ENCODE measurements around the gene TBX4.

The TBX4 gene

GRCh38 chr17:61533797-61534196, 81.6 kb downstream of the TBX4 start:
- no peak for DNase-seq (ENCODE audit: low read depth, low spot score)
- H3K4me3 ChIP-seq (ENCODE audit: low read length), result no peak overlapping the region

GRCh38 chr17:61534414-61534813, 82.2 kb downstream of the TBX4 start:
- no peak for DNase-seq (ENCODE audit: low read depth, low spot score)

More at GRCh38 chr17:61534414-61534813, 82.2 kb downstream of the TBX4 start:
- no peak overlapping the region for H3K4me3 ChIP-seq (ENCODE audit: low read length)
